Neutrophil (primary cell): Measurements from ENCODE around the gene SPINK9.

Source experiments
- H3K27ac ChIP-seq: fragments of 200-600 bp; sonication (generic); 2 replicates; pipeline ENCODE4 v1.5.1; 2016; ENCODE audit warnings: mild to moderate bottlenecking, moderate library complexity
- H3K27me3 ChIP-seq: fragments of 200-600 bp; sonication (generic); 2 replicates; pipeline ENCODE4 v1.6.0; 2016; ENCODE audit warnings: mild to moderate bottlenecking
- H3K36me3 ChIP-seq: fragments of 200-600 bp; sonication (generic); 2 replicates; pipeline ENCODE4 v1.5.1; 2017
- H3K4me1 ChIP-seq, 2 experiments: fragments of 200-600 bp in 1 of 2; sonication (generic) in 1 of 2; 1 replicate in 1 of 2; 2 replicates in 1 of 2; pipeline versions ENCODE4 v1.5.1 to v1.6.1; 2013 to 2016; ENCODE audit warnings: low read depth in 1 of 2, low read length in 1 of 2, mild to moderate bottlenecking in 1 of 2, moderate library complexity in 1 of 2; ENCODE audit not compliant: control insufficient read depth in 1 of 2, insufficient read depth in 1 of 2
- H3K4me3 ChIP-seq, 2 experiments: fragments of 200-600 bp in 1 of 2; sonication (generic) in 1 of 2; 1 replicate in 1 of 2; 2 replicates in 1 of 2; pipeline ENCODE4 v1.5.1; 2013 to 2016; ENCODE audit warnings: low read depth in 1 of 2, low read length in 1 of 2, mild to moderate bottlenecking in 1 of 2, moderate library complexity in 1 of 2
- H3K9me3 ChIP-seq: fragments of 200-600 bp; sonication (generic); 2 replicates; pipeline ENCODE4 v1.5.1; 2016
- TF ChIP-seq, protein P1 (sequence below): fragments of 200-600 bp; sonication (generic); IDR thresholded peaks from 2 replicates; pipeline ENCODE4 v1.5.1; 2016; ENCODE audit warnings: antibody characterized with exemption

The SPINK9 gene

GRCh38 chr5:148347706-148348105, 12.3 kb downstream of the SPINK9 start:
- Histone ChIP-seq H3K36me3 (no peaks in the 10 kb centered on the region), H3K9me3 (no peaks in the 10 kb centered on the region), H3K27me3 (no peaks in the 10 kb centered on the region), H3K27ac (no peak overlapping the region), H3K4me1 (no peaks in the 10 kb centered on the region), H3K4me3 (no peak overlapping the region)
- TF ChIP-seq, protein P1, sequence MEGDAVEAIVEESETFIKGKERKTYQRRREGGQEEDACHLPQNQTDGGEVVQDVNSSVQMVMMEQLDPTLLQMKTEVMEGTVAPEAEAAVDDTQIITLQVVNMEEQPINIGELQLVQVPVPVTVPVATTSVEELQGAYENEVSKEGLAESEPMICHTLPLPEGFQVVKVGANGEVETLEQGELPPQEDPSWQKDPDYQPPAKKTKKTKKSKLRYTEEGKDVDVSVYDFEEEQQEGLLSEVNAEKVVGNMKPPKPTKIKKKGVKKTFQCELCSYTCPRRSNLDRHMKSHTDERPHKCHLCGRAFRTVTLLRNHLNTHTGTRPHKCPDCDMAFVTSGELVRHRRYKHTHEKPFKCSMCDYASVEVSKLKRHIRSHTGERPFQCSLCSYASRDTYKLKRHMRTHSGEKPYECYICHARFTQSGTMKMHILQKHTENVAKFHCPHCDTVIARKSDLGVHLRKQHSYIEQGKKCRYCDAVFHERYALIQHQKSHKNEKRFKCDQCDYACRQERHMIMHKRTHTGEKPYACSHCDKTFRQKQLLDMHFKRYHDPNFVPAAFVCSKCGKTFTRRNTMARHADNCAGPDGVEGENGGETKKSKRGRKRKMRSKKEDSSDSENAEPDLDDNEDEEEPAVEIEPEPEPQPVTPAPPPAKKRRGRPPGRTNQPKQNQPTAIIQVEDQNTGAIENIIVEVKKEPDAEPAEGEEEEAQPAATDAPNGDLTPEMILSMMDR, result no peak

DNA sequence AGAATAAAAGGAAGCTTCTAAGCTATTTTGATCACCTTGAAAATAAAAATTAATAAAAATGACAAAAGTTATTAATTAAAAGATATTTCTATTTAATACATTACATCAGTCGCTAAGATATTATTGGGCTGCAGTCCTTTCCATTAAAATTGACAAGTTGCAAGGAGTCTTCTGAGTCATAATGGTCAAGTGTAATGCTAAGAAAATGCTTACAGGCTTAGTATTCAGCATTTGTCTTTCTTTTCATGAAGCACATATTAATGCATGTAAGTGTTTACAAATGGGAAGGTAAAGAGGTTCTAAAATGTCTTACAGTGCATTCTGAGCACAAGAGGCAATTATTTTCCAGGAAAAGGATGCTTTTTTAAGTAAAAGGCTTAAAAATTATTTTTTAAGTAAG, 17.3 kb downstream of the SPINK9 start:
- TF ChIP-seq, protein P1, result no peak
- Histone ChIP-seq H3K9me3 (no peaks in the 10 kb centered on the region), H3K27ac (no peak overlapping the region), H3K4me3 (no peak overlapping the region), H3K4me1 (no peaks in the 10 kb centered on the region), H3K27me3 (no peaks in the 10 kb centered on the region), H3K36me3 (no peaks in the 10 kb centered on the region)

GRCh38 chr5:148353634-148354033, 18.3 kb downstream of the SPINK9 start:
- Histone ChIP-seq H3K4me1 (no peaks in the 10 kb centered on the region), H3K27me3 (no peaks in the 10 kb centered on the region), H3K27ac (no peak overlapping the region), H3K4me3 (no peak overlapping the region), H3K9me3 (no peaks in the 10 kb centered on the region), H3K36me3 (no peaks in the 10 kb centered on the region)
- TF ChIP-seq, protein P1, result no peak

GRCh38 chr5:148364343-148364742, 29.0 kb downstream of the SPINK9 start:
- Histone ChIP-seq H3K27ac (no peak overlapping the region), H3K27me3 (no peaks in the 10 kb centered on the region), H3K9me3 (no peaks in the 10 kb centered on the region), H3K4me3 (no peak overlapping the region), H3K4me1 (no peaks in the 10 kb centered on the region), H3K36me3 (no peaks in the 10 kb centered on the region)
- TF ChIP-seq, protein P1, result no peak

DNA sequence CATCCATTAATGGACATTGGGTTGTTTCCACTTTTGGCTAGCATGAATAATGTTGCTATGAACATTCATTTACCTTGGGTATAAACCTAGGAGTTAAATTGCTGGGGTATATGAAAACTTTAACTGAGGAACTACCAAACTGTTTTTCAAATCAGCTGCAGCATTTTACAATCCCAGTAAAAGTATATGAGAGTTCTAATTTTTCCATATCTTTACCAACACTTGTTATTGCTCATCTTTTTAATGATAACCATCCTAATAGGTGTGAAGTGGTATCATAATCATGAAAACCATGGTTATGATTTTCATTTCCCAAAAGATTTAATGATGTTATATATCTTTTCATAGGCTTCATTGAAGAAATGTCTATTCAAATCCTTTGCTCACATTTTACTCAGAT, 32.9 kb downstream of the SPINK9 start:
- H3K4me3 ChIP-seq, result no peak overlapping the region
- no peak overlapping the region for H3K27ac ChIP-seq
- TF ChIP-seq, protein P1, result no peak
- H3K9me3 ChIP-seq, result no peaks in the 10 kb centered on the region
- H3K27me3 ChIP-seq, result no peaks in the 10 kb centered on the region
- H3K36me3 ChIP-seq, result no peaks in the 10 kb centered on the region
- H3K4me1 ChIP-seq, result no peaks in the 10 kb centered on the region

- Histone ChIP-seq H3K36me3 (no peaks in the 10 kb centered on the region), H3K4me3 (no peak overlapping the region), H3K9me3 (no peaks in the 10 kb centered on the region), H3K4me1 (no peaks in the 10 kb centered on the region), H3K27me3 (no peaks in the 10 kb centered on the region), H3K27ac (no peak overlapping the region)
- TF ChIP-seq, protein P1, result no peak
These were observed 36.9 kb downstream of the SPINK9 start for GRCh38 chr5:148372166-148372725.
